GM12878 (cell line): ENCODE results near the gene DUSP7. TPM values are rescaled to one million over a fixed set of nuclear protein-coding genes. Genes with fewer than 3 reads are reported as not detected.

Experiments used
- BHLHE40 ChIP-seq, 2 experiments: fragments of 450-650 bp in 1 of 2; IDR thresholded peaks; 2 replicates each; pipeline ENCODE4 v1.6.1; 2011 to 2017; ENCODE audit warnings: low read depth in 2 of 2, borderline replicate concordance in 1 of 2, improper control_type of control experiment in 1 of 2, low read length in 1 of 2, mild to moderate bottlenecking in 1 of 2
- CEBPB ChIP-seq, 2 experiments: fragments of 150-350 bp in 1 of 2; IDR thresholded peaks; 2 replicates each; pipeline ENCODE4 v1.6.1; 2012 to 2014; ENCODE audit warnings: low read depth in 2 of 2, low read length in 2 of 2, borderline replicate concordance in 1 of 2, inconsistent platforms in 1 of 2
- ETV6 ChIP-seq, 2 experiments: fragments of 450-650 bp in 1 of 2; IDR thresholded peaks in 1 of 2; conservative IDR thresholded peaks in 1 of 2; 2 replicates each; pipeline ENCODE4 v1.6.1; 2014; ENCODE audit warnings: antibody characterized with exemption in 1 of 2, borderline replicate concordance in 1 of 2, low read depth in 1 of 2, mild to moderate bottlenecking in 1 of 2, moderate library complexity in 1 of 2
- HDGF ChIP-seq: fragments of 450-650 bp; IDR thresholded peaks from 2 replicates; pipeline ENCODE4 v1.6.1; 2016; ENCODE audit warnings: antibody characterized with exemption
- IKZF2 ChIP-seq, 2 experiments: fragments of 450-650 bp; IDR thresholded peaks; 2 replicates each; pipeline ENCODE4 v1.6.1; 2017; ENCODE audit warnings: mild to moderate bottlenecking in 2 of 2, moderate library complexity in 2 of 2
- MYC ChIP-seq: IDR thresholded peaks from 2 replicates; pipeline ENCODE4 v1.6.1; 2011; ENCODE audit warnings: mild to moderate bottlenecking, low read length, moderate library complexity, inconsistent platforms; ENCODE audit not compliant: insufficient read depth, insufficient replicate concordance, insufficient read length, severe bottlenecking
- PAX8 ChIP-seq: fragments of 450-650 bp; IDR thresholded peaks from 2 replicates; pipeline ENCODE4 v1.6.1; 2017; ENCODE audit warnings: mild to moderate bottlenecking, moderate library complexity
- PML ChIP-seq: IDR thresholded peaks from 2 replicates; pipeline ENCODE4 v1.6.1; 2012; ENCODE audit warnings: low read length, inconsistent platforms
- SIX5 ChIP-seq: IDR thresholded peaks from 2 replicates; pipeline ENCODE4 v1.6.1; 2011; ENCODE audit warnings: mild to moderate bottlenecking, low read depth, low read length, moderate library complexity; ENCODE audit not compliant: severe bottlenecking
- WRNIP1 ChIP-seq: IDR thresholded peaks from 2 replicates; pipeline ENCODE4 v1.6.1; 2011; ENCODE audit warnings: low read depth, low read length, improper control_type of control experiment, borderline replicate concordance
- YBX1 ChIP-seq: fragments of 450-650 bp; IDR thresholded peaks from 2 replicates; pipeline ENCODE4 v1.6.1; 2016; ENCODE audit warnings: antibody characterized with exemption
- ZNF592 ChIP-seq: fragments of 450-650 bp; IDR thresholded peaks from 2 replicates; pipeline ENCODE4 v1.6.1; 2017; ENCODE audit warnings: mild to moderate bottlenecking, moderate library complexity
- polyA plus RNA-seq, 11 experiments: library from polyadenylated mRNA; depleted of rRNA in 4 of 11; unstranded in 6 of 11; stranded (reverse) in 5 of 11; fragments of >200 nt; fragmentation: Nextera tagmentation in 4 of 11; fragmentation: Illumina TruSeq in 1 of 11; extraction: Ambion mirVana in 4 of 11; extraction: Trizol in 1 of 11; gene quantifications; 1 replicate in 1 of 11; 2 replicates in 10 of 11; pipeline versions ENCODE4 v1.2.1 to v1.2.3, GENCODE V29; 2011 to 2016; ENCODE audit warnings: inconsistent platforms in 2 of 11, missing spikeins in 2 of 11, low read depth in 1 of 11
- total RNA-seq, 4 experiments: library from RNA; depleted of rRNA in 3 of 4; stranded (reverse); fragments of >200 nt in 3 of 4; fragmentation: Illumina TruSeq in 1 of 4; extraction: Trizol in 1 of 4; gene quantifications; 2 replicates each; pipeline versions ENCODE4 v1.2.1 to v1.2.3, GENCODE V29; 2013 to 2021
- TF ChIP-seq, protein P1 (sequence below): fragments of 450-650 bp; IDR thresholded peaks from 2 replicates; pipeline ENCODE4 v1.6.1; 2017; ENCODE audit warnings: borderline replicate concordance
- TF ChIP-seq, protein P2 (sequence below): fragments of 450-650 bp; IDR thresholded peaks from 2 replicates; pipeline ENCODE4 v1.6.1; 2017; ENCODE audit warnings: mild to moderate bottlenecking, moderate library complexity
- TF ChIP-seq, protein P3 (sequence below): IDR thresholded peaks from 2 replicates; pipeline ENCODE4 v1.6.1; 2011; ENCODE audit warnings: mild to moderate bottlenecking, low read depth, low read length, moderate library complexity; ENCODE audit not compliant: insufficient replicate concordance

DUSP7 gene
- total and polyA plus RNA-seq, 10 of the 15 experiments (the other 5 are each of a cell fraction or from before 2014, with no cell fraction given) = 0.73 to 17.0 (median 7.9) TPM

GRCh38 chr3:52023860-52024764 lies 32.3 kb downstream of the DUSP7 start (continued):
- TF ChIP-seq ZNF592 (peak; percentile 58; the same call in 1 of the 2 replicates), HDGF (peak; percentile 57; the same call in 1 of the 2 replicates), MYC (no peak), YBX1 (peak; percentile 99), ETV6 (conservative IDR thresholded peaks at IDR 0.05 in 1 of 2, IDR thresholded peaks at IDR 0.05 in 1 of 2; ENCODE audit: borderline replicate concordance in 1 of 2, low read depth in 1 of 2) (peak in 1 of 2 experiments; percentile 7; a peak in 1 of 4 replicates), CEBPB (IDR thresholded peaks at IDR 0.05; ENCODE audit: borderline replicate concordance in 1 of 2, low read depth in 2 of 2, low read length in 2 of 2) (no peak), WRNIP1 (no peak), IKZF2 (IDR thresholded peaks at IDR 0.05) (peak; percentile 81 to 83), PAX8 (no peak), PML (no peak), BHLHE40 (IDR thresholded peaks at IDR 0.05; ENCODE audit: borderline replicate concordance in 1 of 2, low read depth in 2 of 2, low read length in 1 of 2) (peak; percentile 69 to 73), SIX5 (no peak)
- TF ChIP-seq, protein P1, sequence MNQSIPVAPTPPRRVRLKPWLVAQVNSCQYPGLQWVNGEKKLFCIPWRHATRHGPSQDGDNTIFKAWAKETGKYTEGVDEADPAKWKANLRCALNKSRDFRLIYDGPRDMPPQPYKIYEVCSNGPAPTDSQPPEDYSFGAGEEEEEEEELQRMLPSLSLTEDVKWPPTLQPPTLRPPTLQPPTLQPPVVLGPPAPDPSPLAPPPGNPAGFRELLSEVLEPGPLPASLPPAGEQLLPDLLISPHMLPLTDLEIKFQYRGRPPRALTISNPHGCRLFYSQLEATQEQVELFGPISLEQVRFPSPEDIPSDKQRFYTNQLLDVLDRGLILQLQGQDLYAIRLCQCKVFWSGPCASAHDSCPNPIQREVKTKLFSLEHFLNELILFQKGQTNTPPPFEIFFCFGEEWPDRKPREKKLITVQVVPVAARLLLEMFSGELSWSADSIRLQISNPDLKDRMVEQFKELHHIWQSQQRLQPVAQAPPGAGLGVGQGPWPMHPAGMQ = no peak
- TF ChIP-seq, protein P2, sequence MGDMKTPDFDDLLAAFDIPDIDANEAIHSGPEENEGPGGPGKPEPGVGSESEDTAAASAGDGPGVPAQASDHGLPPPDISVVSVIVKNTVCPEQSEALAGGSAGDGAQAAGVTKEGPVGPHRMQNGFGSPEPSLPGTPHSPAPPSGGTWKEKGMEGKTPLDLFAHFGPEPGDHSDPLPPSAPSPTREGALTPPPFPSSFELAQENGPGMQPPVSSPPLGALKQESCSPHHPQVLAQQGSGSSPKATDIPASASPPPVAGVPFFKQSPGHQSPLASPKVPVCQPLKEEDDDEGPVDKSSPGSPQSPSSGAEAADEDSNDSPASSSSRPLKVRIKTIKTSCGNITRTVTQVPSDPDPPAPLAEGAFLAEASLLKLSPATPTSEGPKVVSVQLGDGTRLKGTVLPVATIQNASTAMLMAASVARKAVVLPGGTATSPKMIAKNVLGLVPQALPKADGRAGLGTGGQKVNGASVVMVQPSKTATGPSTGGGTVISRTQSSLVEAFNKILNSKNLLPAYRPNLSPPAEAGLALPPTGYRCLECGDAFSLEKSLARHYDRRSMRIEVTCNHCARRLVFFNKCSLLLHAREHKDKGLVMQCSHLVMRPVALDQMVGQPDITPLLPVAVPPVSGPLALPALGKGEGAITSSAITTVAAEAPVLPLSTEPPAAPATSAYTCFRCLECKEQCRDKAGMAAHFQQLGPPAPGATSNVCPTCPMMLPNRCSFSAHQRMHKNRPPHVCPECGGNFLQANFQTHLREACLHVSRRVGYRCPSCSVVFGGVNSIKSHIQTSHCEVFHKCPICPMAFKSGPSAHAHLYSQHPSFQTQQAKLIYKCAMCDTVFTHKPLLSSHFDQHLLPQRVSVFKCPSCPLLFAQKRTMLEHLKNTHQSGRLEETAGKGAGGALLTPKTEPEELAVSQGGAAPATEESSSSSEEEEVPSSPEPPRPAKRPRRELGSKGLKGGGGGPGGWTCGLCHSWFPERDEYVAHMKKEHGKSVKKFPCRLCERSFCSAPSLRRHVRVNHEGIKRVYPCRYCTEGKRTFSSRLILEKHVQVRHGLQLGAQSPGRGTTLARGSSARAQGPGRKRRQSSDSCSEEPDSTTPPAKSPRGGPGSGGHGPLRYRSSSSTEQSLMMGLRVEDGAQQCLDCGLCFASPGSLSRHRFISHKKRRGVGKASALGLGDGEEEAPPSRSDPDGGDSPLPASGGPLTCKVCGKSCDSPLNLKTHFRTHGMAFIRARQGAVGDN = peak; percentile 51
- TF ChIP-seq, protein P3, sequence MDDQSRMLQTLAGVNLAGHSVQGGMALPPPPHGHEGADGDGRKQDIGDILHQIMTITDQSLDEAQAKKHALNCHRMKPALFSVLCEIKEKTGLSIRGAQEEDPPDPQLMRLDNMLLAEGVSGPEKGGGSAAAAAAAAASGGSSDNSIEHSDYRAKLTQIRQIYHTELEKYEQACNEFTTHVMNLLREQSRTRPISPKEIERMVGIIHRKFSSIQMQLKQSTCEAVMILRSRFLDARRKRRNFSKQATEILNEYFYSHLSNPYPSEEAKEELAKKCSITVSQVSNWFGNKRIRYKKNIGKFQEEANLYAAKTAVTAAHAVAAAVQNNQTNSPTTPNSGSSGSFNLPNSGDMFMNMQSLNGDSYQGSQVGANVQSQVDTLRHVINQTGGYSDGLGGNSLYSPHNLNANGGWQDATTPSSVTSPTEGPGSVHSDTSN = no peak
